AG04450 (cell line): ENCODE results near the gene AP2B1. TPM values are rescaled to one million over a fixed set of nuclear protein-coding genes. Genes with fewer than 3 reads are reported as not detected.

ENCODE experiments used
- CTCF ChIA-PET: fragments of 300-600, 350-600 bp; formaldehyde crosslinking; extraction: SDS; loops from one replicate; lab custom pipeline; 2022; ENCODE audit warnings: antibody characterized with exemption, inconsistent platforms; lab: Charles Lee
- POLR2A ChIA-PET: fragments of 350-600 bp; formaldehyde crosslinking; extraction: SDS; loops from one replicate; lab custom pipeline; 2021; ENCODE audit warnings: antibody characterized with exemption, inconsistent platforms; lab: Yijun Ruan, JAX
- DNase-seq: peaks from one replicate; pipeline ENCODE4 v3.0.0-alpha.2; 2011; ENCODE audit warnings: low read depth, low spot score
- H3K27ac ChIP-seq: one replicate; pipeline ENCODE4 v1.5.1; 2012; ENCODE audit warnings: low read depth, low read length, control low read depth
- H3K27me3 ChIP-seq: one replicate; pipeline ENCODE4 v1.6.0; 2012; ENCODE audit warnings: low read length; ENCODE audit not compliant: control insufficient read depth, insufficient read depth
- H3K4me3 ChIP-seq: 2 replicates; pipeline ENCODE4 v1.5.1; 2011; ENCODE audit warnings: mild to moderate bottlenecking, low read depth, low read length, control low read depth
- H3K9me3 ChIP-seq: 2 replicates; pipeline ENCODE4 v1.5.1; 2012; ENCODE audit warnings: low read length; ENCODE audit not compliant: control insufficient read depth, insufficient read depth
- CTCF ChIP-seq: IDR thresholded peaks from 2 replicates; pipeline ENCODE4 v1.5.1; 2011; ENCODE audit warnings: low read depth, low read length, control low read depth, inconsistent platforms
- polyA plus RNA-seq: library from polyadenylated mRNA; depleted of rRNA; stranded (reverse); fragments of >200 nt; gene quantifications from 2 replicates; pipeline ENCODE4 v1.2.3, GENCODE V29; 2011; rRNA removed
- small RNA-seq: library from RNA; depleted of rRNA; stranded (forward); fragments of <200 nt; gene quantifications from one replicate; pipeline ENCODE3, GENCODE V24; 2012; ENCODE audit warnings: low read depth; ENCODE audit not compliant: insufficient read length

AP2B1 gene
- polyA plus RNA-seq, 1 experiment: 258 TPM

GRCh38 chr17:35774499-35774898, 187.4 kb downstream of the AP2B1 start:
- TF ChIP-seq CTCF: no peak
- no peaks in the 10 kb centered on the region; the same call in 1 of the 2 replicates for H3K9me3 ChIP-seq
- DNase-seq: no peak
- ChIA-PET POLR2A (no interaction called here), CTCF (interaction anchor here (0.6 to 6.6 kb wide), 5 partner anchors 10 to 34 kb away, joined by 3 to 45 read pairs (median 5); no protein-coding TSS in a partner anchor)
- peaks cover 19% of the 10 kb centered on the region for H3K27me3 ChIP-seq
- H3K4me3 ChIP-seq: no peak overlapping the region
- H3K27ac ChIP-seq: no peak overlapping the region

GRCh38 chr17:35775039-35775438, 187.9 kb downstream of the AP2B1 start:
- TF ChIP-seq CTCF: no peak
- H3K9me3 ChIP-seq: no peaks in the 10 kb centered on the region; the same call in 1 of the 2 replicates
- DNase-seq: no peak
- CTCF ChIA-PET: interaction anchor here (0.6 to 6.6 kb wide), 6 partner anchors 11 to 212 kb away, joined by 3 to 45 read pairs (median 5); no protein-coding TSS in a partner anchor
- no peak overlapping the region for H3K27ac ChIP-seq
- POLR2A ChIA-PET: no interaction called here
- peaks cover 16% of the 10 kb centered on the region for H3K27me3 ChIP-seq
- no peak overlapping the region for H3K4me3 ChIP-seq

GRCh38 chr17:35775583-35775982, 188.5 kb downstream of the AP2B1 start:
- ChIA-PET POLR2A (no interaction called here), CTCF (interaction anchor here (0.6 to 6.6 kb wide), 3 partner anchors 12 to 212 kb away, joined by 3 to 45 read pairs (median 33); no protein-coding TSS in a partner anchor)
- no peak for DNase-seq

More at GRCh38 chr17:35775583-35775982, 188.5 kb downstream of the AP2B1 start:
- H3K9me3 ChIP-seq: no peaks in the 10 kb centered on the region; the same call in 1 of the 2 replicates
- TF ChIP-seq CTCF: no peak
- H3K27ac ChIP-seq: no peak overlapping the region
- H3K27me3 ChIP-seq: peaks cover 16% of the 10 kb centered on the region
- no peak overlapping the region for H3K4me3 ChIP-seq

Small RNAs within 50 kb of the gene (small RNA-seq; reads per million reads assigned to genes)
- gene AC004134.1 (not detected), gene AC015911.1 (not detected), gene SNORD7 (32.0 reads per million, percentile 83 among the genes with 10 or more reads in this experiment)

Other genes with a start within 250 kb of the AP2B1 start
- gene SLFN11, start 213.7 kb upstream of the AP2B1 start, polyA plus RNA-seq: 53.3 and 73.2 TPM in 2 replicates
- 27.7 and 36.1 TPM in 2 replicates for gene SLFN12, start 154.8 kb upstream of the AP2B1 start, polyA plus RNA-seq
- 2.7 and 3.1 TPM in 2 replicates for gene SLFN13, start 138.6 kb upstream of the AP2B1 start, polyA plus RNA-seq
- gene SLFN12L, start 49.6 kb upstream of the AP2B1 start, polyA plus RNA-seq: 0.02 and 0.09 TPM in 2 replicates
- not detected in 2 replicates for gene SLFN14, start 26.5 kb upstream of the AP2B1 start, polyA plus RNA-seq
- gene PEX12, start 8.8 kb upstream of the AP2B1 start, polyA plus RNA-seq: 8.3 and 10.2 TPM in 2 replicates
- 3.3 and 4.3 TPM in 2 replicates for gene RASL10B, start 144.3 kb downstream of the AP2B1 start, polyA plus RNA-seq
- not detected in 2 replicates for gene GAS2L2, start 165.9 kb downstream of the AP2B1 start, polyA plus RNA-seq
- gene C17orf50, start 173.6 kb downstream of the AP2B1 start, polyA plus RNA-seq: not detected in 2 replicates
- 0.15 and 0.17 TPM in 2 replicates for gene MMP28, start 208.3 kb downstream of the AP2B1 start, polyA plus RNA-seq
- gene TAF15, start 222.2 kb downstream of the AP2B1 start, polyA plus RNA-seq: 51.6 and 66.1 TPM in 2 replicates